AG09319 (cell line): Measurements from ENCODE around the gene FBXW7.
"Not testable (repeated sequence)": the region's sequence is repeated elsewhere in the genome, so short reads cannot be mapped to it uniquely, and the experiment has no call there.

Experiments used
- DNase-seq: peaks from one replicate; pipeline ENCODE4 v3.0.0-alpha.2; 2010; ENCODE audit warnings: low read depth; ENCODE audit errors: extremely low read depth
- TF ChIP-seq, protein P1 (sequence below): IDR thresholded peaks from 2 replicates; pipeline ENCODE4 v1.5.1; 2011; ENCODE audit warnings: low read depth, mild to moderate bottlenecking, inconsistent platforms, low read length, moderate library complexity

FBXW7 gene

DNA sequence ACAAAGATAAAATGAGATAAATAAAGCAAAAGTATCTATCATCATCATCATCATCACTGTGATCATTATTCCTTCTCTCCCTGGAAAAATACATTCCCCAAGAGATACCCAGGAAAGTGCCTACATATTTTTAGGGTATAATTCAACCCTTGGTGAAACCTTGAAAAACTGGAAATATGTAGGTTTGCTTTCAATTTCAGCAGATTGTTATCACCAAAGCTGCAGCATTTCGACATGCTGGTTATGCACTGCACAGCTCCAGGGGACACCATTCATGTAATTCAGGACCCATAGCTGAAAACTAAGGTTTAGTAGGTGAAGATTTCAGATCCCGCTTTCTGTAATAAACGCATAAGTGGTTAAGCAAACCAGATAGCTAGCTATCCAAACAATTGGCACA, 28.4 kb upstream of the FBXW7 start:
- TF ChIP-seq, protein P1, sequence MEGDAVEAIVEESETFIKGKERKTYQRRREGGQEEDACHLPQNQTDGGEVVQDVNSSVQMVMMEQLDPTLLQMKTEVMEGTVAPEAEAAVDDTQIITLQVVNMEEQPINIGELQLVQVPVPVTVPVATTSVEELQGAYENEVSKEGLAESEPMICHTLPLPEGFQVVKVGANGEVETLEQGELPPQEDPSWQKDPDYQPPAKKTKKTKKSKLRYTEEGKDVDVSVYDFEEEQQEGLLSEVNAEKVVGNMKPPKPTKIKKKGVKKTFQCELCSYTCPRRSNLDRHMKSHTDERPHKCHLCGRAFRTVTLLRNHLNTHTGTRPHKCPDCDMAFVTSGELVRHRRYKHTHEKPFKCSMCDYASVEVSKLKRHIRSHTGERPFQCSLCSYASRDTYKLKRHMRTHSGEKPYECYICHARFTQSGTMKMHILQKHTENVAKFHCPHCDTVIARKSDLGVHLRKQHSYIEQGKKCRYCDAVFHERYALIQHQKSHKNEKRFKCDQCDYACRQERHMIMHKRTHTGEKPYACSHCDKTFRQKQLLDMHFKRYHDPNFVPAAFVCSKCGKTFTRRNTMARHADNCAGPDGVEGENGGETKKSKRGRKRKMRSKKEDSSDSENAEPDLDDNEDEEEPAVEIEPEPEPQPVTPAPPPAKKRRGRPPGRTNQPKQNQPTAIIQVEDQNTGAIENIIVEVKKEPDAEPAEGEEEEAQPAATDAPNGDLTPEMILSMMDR, result no peak
- no peak for DNase-seq

DNA sequence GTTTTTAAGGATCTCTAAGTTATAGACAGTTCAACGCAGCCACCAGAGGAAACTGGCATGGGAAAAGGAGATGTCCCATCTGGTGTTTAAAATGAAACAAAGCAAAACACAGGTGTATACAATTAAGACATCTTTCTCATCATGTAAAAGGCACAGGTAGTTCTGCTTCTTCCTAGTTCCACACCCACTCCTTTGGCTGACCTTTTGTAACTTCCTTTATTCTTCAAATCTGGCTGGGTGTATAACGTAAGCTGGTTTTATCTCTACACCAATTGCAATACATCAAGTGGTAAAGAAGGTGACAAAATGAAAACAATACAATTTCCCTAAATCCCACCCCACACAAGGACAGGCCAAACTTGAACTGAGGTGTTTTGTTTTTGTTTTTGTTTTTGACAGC, 27.3 kb upstream of the FBXW7 start:
- TF ChIP-seq, protein P1, result no peak
- no peak for DNase-seq

DNA sequence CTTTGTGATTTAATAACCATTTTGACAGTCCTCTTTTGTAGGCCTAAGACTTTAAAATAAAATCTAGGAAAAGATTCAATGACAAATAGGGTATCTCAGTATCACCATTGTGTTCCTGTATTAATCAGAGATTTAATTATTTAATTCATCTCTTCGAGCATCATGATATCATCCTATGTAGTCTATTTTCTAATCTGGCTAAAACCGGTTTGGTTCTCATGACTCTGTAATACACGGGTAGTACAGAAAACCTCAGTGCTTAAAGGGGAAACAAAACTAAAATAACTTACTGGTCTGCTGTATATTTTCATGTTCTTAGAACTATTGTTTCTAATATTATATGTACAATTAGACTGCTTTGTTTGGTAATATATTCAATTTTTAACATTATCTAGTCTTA, 23.7 kb upstream of the FBXW7 start:
- TF ChIP-seq, protein P1, result no peak
- no peak for DNase-seq

DNA sequence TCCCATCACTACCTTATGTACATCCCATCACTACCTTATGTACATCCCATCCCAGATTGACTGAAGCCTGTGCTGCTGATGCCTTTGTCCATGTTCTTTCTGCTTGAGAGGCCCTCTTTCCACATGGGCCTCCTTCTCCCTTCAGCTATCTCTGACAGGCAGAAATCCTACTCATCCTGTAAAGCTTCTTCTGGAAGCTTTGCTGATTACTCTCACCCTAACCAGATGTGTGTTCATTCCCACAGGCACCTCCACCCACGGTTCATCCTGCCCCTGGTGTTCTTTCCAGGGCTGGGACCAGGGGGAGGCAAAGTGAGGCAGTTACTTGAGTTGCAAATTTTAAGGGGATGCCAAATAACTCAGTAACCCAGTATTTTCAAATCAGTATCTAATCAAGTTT, 22.5 kb upstream of the FBXW7 start:
- TF ChIP-seq, protein P1, result no peak
- DNase-seq, result no peak

DNA sequence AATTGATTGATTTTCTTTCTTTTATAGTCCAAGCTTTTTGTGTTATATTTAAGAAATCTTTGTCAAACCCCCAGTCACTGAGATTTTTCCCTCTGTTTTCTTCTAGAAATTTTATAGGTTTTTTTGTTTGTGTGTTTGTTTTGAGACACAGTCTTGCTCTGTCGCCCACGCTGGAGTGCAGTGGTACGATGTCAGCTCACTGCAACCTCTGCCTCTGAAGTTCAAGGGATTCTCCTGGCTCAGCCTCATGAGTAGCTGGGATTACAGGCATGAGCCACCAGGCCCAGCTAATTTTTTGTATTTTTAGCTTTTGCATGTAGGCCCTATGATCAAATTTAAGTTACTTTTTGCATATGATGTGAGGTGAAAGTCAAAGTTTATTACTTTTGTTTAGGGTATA, 20.9 kb upstream of the FBXW7 start:
- no peak for DNase-seq
- TF ChIP-seq, protein P1, result no peak

DNA sequence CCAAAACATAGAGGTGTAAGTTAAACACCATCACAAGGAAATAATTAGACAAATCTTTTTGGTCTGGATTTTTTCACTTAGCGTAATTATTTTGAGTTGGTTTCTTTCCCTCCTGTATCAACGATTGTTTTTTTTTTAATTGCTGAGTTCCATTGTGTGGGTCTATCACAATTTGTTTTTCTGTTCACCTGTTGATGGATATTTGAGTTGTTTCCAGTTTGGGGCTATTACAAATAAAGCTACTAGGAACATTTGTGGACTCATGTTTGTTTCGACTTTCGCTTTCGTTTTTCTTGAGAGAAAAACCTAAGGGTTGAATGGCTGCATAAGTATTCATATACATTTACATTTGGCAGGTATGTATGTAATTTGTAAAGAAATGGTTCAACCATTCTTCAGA, 20.4 kb upstream of the FBXW7 start:
- no peak for DNase-seq
- TF ChIP-seq, protein P1, result no peak

DNA sequence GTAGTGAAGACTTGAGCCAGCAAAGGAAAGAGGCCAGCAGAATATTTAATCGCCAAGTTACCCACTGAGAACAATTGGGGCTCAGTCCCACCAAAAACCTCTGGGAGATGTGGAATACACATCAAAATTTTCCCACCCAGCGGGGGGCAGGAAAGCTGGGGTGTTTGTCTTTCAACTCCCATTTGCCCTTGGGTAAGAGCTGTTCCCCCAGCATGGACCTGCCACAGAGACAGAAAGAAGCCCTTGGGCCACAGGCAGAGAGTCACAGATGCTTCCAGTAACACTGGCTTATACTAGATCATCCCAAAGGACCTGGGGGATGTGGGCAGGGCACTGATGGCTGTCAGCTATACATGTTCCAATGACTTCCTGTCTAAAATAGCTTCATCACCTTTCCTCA, 18.9 kb upstream of the FBXW7 start:
- TF ChIP-seq, protein P1, result no peak
- no peak for DNase-seq

DNA sequence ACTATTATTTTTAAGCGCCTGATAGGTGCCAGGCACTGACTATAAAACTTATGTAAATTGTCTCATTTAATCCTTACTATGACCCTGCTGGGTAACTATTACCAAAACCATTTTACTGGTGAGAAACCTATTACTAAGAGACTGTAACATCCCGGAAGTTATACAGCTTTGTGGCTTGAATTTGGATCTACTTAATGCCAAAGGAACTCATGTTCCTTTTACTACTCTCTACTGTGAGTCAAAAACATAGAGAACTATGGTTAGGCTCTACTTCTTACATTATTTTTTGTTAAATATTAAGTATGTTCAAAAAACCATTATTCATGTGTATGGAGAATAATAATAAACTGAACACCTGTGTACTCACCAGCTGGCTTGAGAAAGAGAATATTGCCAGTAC, 14.8 kb upstream of the FBXW7 start:
- DNase-seq, result not testable (repeated sequence)
